ENCODE data around the gene DPY19L1.
"Not testable (repeated sequence)": the region's sequence is repeated elsewhere in the genome, so short reads cannot be mapped to it uniquely, and the experiment has no call there.

DPY19L1 gene

DNA sequence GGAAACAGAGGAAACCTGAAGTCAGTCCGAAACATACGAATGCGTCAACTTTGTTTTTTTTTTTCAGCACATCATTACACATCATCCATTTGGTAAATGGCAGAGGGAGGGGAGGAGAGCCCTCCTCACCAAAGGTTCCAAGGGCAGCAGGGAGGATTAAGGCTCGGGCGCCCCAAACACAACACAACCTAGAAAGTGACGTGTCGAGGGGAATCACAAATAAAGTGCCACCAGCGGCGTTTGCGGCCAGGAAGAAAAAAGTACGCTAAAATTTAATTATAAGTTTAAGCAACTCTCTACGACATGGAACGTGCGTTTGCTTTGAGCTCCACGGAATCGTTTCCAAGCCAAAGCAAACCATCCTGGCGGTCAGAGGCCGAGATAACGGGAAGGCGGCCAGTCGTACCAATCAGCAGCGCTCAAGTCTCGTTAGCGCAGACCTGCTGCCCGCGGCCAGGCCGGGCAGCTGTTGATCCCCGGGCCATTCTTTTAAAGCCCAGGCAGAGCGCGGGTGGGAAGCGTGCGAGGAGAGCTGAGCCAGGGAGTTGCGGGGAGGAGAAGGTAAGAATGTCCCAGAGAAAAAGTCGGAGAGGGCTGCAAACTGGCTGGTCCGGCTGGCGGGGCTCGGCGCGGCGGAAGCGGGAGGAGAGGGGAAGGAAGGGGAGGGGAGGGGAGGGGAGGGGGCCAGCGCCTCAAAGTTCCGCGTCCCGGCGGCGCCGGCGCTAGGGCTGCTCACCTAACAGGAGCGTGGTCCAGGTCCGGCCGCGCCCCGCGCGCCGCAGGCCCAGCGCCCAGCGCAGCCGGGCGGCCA is 719 bp downstream of the DPY19L1 start:
- no peak for DNase-seq (ENCODE audit: insufficient read length, low spot score)

DNA sequence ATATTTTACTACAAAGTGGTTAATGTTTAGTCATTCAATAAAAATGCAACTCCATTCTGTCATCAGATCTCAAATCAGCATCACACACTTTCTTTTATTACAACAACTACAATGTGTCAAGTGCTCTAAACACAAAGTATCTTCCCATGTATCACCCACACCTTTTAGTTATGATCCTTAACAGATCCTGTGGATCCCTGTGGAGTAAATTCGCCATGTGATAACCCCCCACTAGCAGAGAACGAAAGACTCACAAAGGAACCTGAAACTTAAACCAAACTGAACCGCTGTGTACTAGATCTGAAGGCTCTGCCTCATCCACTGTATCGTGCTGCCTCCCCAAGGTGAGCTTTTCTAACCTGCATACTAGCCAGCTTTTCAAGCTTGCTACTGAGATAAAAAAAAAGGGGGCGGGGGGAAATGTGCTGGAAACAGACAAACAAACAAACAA is 1.7 kb downstream of the DPY19L1 start:
- DNase-seq (ENCODE audit: insufficient read length, low spot score) (no peak), FAIRE-seq (peak; percentile 93)

More for the DNA sequence above, 719 bp downstream of the DPY19L1 start:
- peak; percentile 40 for FAIRE-seq

DNA sequence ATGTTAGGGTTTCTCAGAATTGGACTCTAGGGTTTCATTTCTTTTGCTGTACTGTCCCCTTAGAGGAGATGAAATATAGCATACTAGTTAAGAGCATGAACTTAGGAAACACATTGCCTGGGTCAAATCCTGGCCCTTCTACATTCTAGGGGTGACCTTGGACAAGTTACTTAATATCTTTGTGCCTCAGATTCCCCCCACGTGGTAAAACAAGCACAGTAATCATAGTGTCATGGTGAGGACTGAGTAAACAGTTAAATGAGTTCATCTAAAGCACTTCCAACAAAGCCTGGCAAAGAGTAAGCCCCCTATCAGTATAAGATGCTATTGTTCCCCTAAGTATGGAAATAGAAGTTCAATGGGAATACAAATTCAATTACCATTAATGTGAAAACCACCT is 5.1 kb downstream of the DPY19L1 start:
- no peak for FAIRE-seq

DNA sequence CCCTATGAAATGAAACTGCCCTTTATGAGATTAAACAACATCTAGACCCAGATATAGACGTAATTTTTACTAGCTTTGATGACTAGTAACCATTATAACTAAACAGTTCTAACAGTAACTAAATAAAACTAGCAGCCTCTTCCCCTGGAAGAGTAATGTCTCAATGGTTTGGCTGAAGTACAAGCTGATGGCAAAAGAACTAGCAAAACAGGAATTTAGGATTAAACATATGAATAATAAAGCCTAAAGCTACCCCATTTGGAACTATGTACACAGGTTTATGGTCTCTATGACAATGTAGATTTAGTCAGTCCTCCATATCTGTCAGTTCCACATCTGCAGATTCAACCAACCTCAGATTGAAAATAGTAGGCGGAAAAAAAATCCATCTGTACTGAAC is 6.4 kb downstream of the DPY19L1 start:
- DNase-seq (ENCODE audit: insufficient read length, low spot score), result no peak
- FAIRE-seq, result no peak

More for the DNA sequence above, 5.1 kb downstream of the DPY19L1 start:
- DNase-seq (ENCODE audit: insufficient read length, low spot score), result no peak

DNA sequence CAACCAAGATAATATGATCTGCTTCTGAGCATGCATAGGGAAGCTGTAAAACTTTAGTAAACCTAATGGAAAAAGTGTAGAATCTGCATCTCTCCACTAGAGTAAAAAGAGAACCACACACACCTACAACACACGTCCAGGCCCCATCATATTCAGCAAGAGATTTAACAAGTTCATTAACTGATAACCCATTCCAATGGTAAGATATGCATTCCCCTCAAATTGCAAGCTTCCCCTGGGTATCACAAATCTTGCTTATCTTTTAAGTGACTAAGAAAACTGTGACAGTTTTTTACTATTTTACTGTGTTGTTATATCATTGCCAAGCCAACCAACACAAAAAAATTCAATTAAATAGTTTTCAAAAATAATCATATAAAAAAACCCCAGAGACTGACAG is 8.0 kb downstream of the DPY19L1 start:
- FAIRE-seq, result no peak
- no peak for DNase-seq (ENCODE audit: insufficient read length, low spot score)

DNA sequence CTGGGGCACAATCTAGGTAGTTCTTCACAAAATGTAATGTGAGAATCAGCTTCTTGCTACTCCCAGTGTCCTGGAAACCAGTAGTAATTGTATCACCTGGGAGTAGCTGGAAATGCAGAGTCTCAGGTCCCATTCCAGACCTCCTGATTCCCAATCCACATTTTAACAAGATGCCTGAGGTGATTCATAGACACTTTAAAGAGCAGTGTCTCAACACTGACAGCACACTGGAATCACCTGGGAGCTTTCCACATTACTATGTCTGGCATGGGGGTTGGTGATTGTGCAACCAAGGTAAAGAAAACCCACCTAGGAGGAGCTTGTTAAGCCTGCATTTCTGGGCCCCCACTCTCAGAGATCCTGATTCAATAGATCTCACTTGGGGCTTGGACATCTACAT is 11.1 kb downstream of the DPY19L1 start:
- DNase-seq (ENCODE audit: insufficient read length, low spot score) (no peak), FAIRE-seq (no peak)

DNA sequence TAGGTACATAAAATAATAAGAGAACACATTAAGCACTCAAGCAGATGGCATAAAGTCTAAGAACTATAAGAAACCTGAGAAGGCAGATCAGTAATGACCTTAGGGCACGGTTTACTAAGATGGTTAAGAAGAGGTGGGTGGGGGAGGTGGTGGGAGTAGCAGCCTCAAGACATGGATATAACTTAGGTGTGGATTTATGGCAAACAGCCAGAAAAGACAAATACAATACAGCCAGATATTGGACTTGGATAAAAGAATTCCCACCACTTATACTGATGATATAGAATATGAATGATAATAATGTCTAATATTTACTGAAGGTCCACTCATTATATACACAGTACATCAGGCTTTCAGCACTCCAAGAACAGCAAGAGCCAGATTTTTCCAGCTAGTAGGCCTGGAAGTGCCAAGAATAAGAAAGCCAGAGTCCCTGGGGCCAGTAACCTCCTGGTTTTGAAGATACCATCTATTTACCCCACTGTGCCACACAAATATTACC is 11.9 kb downstream of the DPY19L1 start:
- FAIRE-seq, result no peak
- DNase-seq (ENCODE audit: insufficient read length, low spot score), result no peak

DNA sequence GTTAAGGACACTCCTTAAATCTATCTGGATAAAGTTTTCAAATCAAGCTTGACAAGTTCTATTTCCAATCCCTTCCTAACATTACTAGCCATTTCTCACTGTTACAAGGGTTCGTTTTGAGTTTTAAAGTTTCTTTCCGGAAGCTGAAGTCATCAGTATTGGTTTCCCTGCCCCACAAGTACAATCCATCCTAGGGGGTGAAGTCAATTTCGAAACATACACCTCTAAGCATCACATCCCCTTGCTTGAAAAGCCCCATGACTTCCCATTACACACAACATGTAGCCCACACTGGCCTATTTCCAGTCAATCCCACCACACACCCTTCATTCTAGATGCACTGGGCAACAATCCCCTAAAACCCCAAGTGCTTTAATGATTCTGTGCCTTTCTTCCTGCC is 13.0 kb downstream of the DPY19L1 start:
- peak; percentile 58 for FAIRE-seq
- no peak for DNase-seq (ENCODE audit: insufficient read length, low spot score)

DNA sequence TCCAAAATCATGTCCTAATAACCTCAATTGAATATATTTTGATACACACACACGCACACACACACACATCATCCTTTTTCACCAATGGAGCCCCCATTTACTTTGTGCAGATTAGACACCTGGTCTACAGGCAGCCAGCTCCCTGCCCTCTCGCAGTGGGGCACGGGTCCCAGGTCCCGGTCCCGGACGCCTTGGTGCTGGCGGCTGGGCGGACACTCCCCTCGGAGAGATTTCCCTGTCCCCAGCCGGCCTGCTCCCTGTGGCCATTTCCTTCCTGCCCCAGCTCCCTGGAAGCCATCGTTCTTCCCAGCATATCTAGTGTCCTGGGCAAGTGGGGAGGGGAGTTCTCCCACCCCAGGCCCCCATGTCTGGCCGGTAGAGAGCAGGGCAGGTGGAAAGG is 14.6 kb downstream of the DPY19L1 start:
- no peak for FAIRE-seq
- DNase-seq (ENCODE audit: insufficient read length, low spot score), result no peak

DNA sequence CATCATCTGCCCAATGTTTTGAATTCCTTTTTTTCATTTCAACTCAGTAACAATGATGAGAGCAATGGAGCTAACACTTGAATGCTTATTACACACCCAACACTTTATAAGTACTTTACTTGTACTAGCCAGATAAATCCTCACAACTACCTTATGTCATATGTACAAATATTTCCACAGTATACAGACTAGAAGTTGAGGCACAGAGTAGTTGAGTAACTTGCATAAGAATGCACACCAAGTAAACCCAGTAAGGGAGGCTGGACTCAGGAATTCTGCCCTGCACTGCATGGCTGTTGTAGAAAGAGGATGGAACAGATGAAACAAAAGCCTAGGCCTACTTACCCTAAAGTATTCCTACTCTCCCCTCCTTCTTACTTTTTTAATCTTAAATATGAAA is 15.8 kb downstream of the DPY19L1 start:
- DNase-seq (ENCODE audit: insufficient read length, low spot score) (no peak), FAIRE-seq (no peak)

DNA sequence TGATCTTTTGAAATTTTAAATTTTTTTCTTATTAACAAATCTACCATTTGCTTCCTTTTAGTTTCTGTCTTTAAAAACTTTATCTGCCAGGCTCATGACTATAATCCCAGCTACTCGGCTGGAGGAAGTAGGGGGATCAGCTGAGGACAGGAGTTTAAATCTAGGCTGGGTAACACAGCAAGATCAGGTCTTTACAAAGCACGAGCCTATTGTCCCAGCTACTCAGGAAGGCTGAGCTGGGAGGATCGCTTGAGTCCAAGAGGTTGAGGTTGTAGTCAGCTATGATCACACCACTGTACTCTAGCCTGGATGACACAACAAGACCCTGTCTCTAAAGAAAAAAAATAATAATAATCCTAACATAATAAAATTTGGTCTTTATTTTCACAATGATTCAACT is 17.5 kb downstream of the DPY19L1 start:
- FAIRE-seq (no peak), DNase-seq (ENCODE audit: insufficient read length, low spot score) (no peak)

DNA sequence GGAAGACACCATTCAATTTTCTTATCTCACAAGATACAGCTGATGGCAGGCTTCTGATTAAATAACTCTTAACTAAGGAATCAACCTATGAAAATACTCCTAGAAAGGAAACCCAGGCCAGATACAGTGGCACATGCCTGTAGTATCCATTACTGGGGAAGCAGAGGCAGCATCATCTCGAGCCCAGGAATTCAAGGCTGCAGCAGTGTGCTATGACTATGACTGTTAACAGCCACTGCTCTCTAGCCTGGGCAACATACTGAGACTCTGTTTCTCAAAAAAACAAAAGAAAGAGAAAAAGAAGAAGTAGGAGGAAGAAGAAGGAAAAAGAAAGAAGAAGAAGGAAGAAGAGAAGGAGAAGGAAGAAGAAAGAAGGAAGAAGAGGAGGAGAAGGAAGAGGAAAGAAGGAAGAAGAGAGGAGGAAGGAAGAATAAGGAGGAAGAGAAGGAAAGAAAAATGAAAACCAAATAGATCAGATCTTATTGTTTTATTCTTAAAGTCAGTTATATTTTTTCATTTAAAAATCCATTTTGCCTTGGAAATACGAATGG is 18.0 kb downstream of the DPY19L1 start:
- DNase-seq (ENCODE audit: insufficient read length, low spot score), result no peak
- no peak for FAIRE-seq

DNA sequence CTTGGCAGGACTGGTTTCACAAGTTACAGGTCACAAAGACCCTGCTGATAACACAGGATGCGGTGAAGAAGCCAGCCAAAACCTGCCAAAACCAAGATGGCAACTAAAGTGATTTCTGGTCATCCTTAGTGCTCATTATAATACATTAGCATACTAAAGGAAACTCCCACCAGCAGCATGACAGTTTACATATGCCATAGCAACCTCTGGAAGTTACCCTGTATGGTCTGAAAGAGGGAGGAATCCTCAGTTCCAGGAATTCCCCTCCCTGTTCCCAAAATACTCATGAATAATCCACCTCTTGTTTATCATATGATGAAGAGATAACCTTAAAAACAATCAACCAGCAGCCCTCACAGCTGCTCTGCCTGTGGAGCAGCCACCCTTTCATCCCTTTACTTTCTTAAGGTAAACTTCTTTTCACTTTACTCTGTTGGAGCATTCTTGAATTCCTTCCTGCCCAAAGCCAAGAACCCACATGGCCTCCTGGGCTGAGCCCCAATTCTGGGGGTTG is 21.9 kb downstream of the DPY19L1 start:
- DNase-seq (ENCODE audit: insufficient read length, low spot score) (no peak), FAIRE-seq (no peak)

DNA sequence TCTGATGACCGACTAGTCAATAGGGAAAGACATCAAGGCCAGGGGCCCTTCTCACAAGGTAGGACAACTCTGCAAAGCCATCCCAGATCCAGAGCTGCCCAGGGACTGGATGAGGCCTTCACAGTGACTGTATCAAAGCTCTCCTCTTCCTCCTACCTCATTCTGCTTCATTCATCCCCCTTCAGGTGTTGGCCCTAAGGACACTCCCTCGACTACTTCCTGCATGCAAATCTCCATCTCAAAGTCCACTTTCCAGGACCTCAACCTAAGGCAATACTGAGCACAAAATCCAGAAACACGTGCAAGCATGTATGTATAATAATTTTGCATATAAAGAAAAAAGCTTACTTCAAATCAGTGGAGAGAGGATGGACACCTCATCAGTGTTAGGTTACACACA is 25.1 kb downstream of the DPY19L1 start:
- DNase-seq (ENCODE audit: insufficient read length, low spot score), result no peak
- FAIRE-seq, result no peak

DNA sequence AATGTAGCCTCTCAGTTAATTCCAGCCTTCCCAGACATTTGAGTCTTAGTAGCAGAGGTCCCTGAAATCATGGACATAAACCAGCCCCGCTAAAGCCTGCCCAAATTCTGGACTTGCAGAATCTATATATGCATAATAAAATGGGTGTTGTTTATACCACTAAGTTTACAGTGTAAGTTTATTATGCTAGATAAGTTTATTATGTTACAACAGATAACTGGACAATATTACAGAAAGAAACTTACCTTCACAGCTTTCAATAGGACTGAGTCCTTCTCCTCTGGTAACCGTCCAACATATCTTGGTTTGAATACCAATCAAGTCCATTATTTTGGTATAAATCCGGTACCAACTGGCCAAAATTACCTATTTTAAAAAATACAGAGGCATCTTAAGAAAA is 26.2 kb downstream of the DPY19L1 start:
- FAIRE-seq, result no peak
- no peak for DNase-seq (ENCODE audit: insufficient read length, low spot score)

DNA sequence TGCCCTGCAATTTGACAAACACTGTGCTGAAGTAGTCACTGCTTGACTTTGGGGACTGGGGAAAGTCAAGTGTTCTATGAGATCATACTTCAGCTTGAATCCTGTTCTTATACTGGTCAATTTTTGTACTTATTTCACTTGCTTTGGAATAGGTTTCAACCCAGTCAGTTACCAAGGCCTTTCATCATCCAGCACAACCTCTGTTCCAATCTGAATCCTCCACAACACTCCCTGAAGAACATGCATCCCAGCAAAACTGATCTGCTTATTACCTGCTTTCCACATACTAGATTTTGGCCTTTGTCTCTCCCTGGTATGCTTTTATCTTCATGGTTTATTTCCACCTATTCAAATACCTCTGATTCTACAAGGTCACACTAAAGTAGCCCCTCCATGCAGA is 29.5 kb downstream of the DPY19L1 start:
- FAIRE-seq, result no peak
- DNase-seq (ENCODE audit: insufficient read length, low spot score), result no peak

DNA sequence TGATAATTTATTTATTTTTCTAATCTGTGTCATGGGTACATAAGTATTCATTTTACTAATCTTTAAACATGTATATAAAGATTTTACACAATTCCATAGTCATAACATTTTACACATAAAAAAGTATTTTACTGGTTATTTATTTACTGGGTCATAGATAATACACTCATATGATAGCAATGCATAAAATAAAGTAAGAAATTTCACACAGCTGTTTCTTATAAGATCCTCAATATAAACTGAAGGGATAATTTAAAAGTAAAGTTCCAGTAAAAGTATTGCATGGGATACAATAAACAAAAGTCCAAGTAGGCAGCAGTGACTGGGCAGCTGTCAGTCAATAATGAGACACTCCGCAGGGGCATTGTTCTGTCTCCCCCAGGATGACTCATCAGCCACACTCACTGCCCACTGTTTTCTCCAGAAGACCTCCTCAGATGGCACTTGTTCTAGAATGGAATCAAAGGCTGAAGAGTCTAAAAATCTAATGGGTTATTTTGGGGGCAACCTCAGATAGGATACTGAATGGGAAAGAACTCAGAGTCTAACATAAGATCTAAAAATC is 32.7 kb downstream of the DPY19L1 start:
- FAIRE-seq (no peak), DNase-seq (ENCODE audit: insufficient read length, low spot score) (no peak)

DNA sequence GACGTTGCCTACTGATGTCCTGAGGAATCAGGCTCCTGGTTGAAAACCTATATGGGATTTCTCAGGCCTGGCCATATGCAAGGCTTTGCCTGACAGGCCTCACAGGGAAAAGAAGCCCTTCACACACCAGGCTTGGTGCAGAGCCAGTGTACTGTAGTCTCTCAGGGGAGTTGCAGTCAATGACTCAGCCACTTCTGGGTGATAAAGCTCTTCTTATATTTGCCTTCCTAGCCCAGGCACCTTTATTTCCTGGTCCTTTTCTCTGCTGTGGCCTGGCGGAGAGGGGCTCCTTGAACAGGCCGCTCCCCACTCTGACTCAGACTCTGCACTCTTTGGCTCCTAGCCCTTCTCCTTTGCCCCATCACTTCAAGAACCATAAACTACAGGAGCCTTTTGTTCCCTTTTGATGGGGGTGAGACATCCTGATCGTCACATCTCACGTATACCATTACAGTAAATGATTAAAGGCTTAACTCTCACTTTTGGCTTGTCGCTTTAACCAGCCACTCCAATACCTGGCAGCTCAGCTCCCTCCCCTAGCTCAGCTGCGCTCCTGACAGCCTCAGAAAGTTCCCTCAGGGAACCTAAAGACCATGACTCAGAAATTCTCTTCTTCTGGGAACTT is 33.5 kb downstream of the DPY19L1 start:
- no peak for DNase-seq (ENCODE audit: insufficient read length, low spot score)
- FAIRE-seq, result no peak

DNA sequence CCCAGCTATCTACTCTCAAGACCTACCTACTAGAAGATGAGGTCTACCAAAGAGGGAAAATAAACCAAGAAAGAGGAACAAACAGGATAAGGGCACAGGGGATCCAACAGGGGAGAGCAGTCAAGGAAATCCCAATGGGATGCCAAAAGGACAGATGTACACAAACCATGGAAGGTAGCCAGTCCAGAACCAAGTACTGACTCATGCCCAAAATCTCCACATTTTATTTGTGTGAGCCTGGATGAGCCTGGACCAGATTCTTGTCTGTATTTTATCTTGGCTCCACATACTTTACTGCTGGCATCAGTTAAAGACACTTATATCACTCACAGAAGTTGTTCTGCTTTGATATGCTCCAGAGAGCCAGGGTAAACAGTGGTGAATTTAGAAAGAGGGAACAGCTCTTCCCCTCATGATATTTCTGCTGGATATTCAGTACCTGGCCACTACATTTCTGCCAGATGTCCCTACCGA is 34.1 kb downstream of the DPY19L1 start:
- DNase-seq (ENCODE audit: insufficient read length, low spot score); FAIRE-seq: not testable (repeated sequence)

DNA sequence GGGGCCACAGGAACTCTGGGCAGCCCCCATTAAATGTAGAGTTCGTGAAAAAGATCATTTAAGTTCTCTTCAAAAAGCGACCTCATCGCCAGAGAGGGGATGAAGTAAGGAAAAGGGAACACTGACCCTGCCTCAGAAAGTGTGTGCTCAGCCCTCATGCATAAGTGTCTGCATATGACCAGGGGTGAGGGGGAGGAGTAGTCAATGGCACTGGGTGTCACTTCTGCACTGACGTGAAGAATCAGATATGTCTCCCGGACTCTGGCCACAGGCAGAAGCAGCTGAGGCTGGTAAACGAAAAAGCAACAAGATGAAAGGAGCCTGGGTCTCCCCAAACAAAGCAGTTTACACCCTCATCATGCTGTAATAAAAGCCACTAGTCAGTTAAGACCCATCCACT is 39.0 kb downstream of the DPY19L1 start:
- not testable (repeated sequence) for FAIRE-seq; DNase-seq (ENCODE audit: insufficient read length, low spot score)

Measured in GM19239 (cell line).